Esophagus (tissue), 2 donors: ENCODE measurements around the gene GGA1. TPM values are rescaled to one million over a fixed set of nuclear protein-coding genes. Genes with fewer than 3 reads are reported as not detected.

Experiments used
- H3K27ac ChIP-seq, 2 donors: one replicate each; pipeline ENCODE4 v1.5.1; 2013; ENCODE audit warnings: low read depth in 2 of 2, mild to moderate bottlenecking in 2 of 2, inconsistent platforms in 1 of 2, low read length in 1 of 2, moderate library complexity in 1 of 2
- H3K27me3 ChIP-seq, 2 donors: one replicate each; pipeline ENCODE4 v1.6.1; 2013; ENCODE audit warnings: low read length in 2 of 2, control low read depth in 1 of 2, mild to moderate bottlenecking in 1 of 2; ENCODE audit not compliant: insufficient read depth in 2 of 2, control insufficient read depth in 1 of 2
- H3K36me3 ChIP-seq, 2 donors: one replicate each; pipeline ENCODE4 v1.6.1; 2013; ENCODE audit warnings: low read length in 1 of 2; ENCODE audit not compliant: control insufficient read depth in 2 of 2, insufficient read depth in 2 of 2
- H3K4me1 ChIP-seq, 2 donors: one replicate each; pipeline ENCODE4 v1.6.1; 2013; ENCODE audit warnings: low read length in 1 of 2; ENCODE audit not compliant: control insufficient read depth in 2 of 2, insufficient read depth in 2 of 2
- H3K4me3 ChIP-seq, 2 donors: one replicate each; pipeline ENCODE4 v1.5.1; 2013; ENCODE audit warnings: low read length in 2 of 2, mild to moderate bottlenecking in 2 of 2, low read depth in 1 of 2, moderate library complexity in 1 of 2
- H3K9me3 ChIP-seq, 2 donors: one replicate each; pipeline ENCODE4 v1.6.1; 2013; ENCODE audit warnings: mild to moderate bottlenecking in 2 of 2, low read depth in 1 of 2, low read length in 1 of 2, moderate library complexity in 1 of 2; ENCODE audit not compliant: control insufficient read depth in 2 of 2, insufficient read depth in 1 of 2
- WGBS, 2 donors: extraction: QIAGEN DNeasy Blood & Tissue Kit; methylation state at CpG; one replicate each; pipeline ENCODE4 v1.1.7; 2013; 5-methylcytosine and 5-hydroxymethylcytosine counted together
- polyA plus RNA-seq, 2 donors: library from polyadenylated mRNA; stranded (reverse); fragments of 200-250 nt; gene quantifications; one replicate each; pipeline ENCODE4 v1.2.3, GENCODE V29; 2013
- donor health status: healthy with polysubstance abuse.
- donor health status: Bipolar disorder and iron deficiency.

Gene GGA1
- polyA plus RNA-seq, 2 donors: 34.2 to 55.6 TPM

- no peaks in the 10 kb centered on the region for H3K27me3 ChIP-seq
- H3K36me3 ChIP-seq: peaks cover 5 to 25% of the 10 kb centered on the region in 2 donors
- H3K9me3 ChIP-seq: no peaks in the 10 kb centered on the region
- WGBS, 2 donors: 41 to 43% methylated on average over 7 of the region's 7 CpGs
- peak overlapping the region in 1 of 2 donors; percentile 11 for H3K4me3 ChIP-seq
- peaks cover 16 to 36% of the 10 kb centered on the region in 2 donors for H3K4me1 ChIP-seq
- peak overlapping the region; percentile 85 to 97 for H3K27ac ChIP-seq
Measured at GRCh38 chr22:37564111-37564711, 44.4 kb upstream of the GGA1 start.

GRCh38 chr22:37565830-37566229 lies 42.8 kb upstream of the GGA1 start:
- no peak overlapping the region for H3K4me3 ChIP-seq
- no peaks in the 10 kb centered on the region for H3K27me3 ChIP-seq
- H3K27ac ChIP-seq: peak overlapping the region in 1 of 2 donors; percentile 52
- no peaks in the 10 kb centered on the region for H3K9me3 ChIP-seq
- WGBS, 2 donors: 57 to 71% methylated on average over 17 of the region's 17 CpGs
- peaks cover 5 to 25% of the 10 kb centered on the region in 2 donors for H3K36me3 ChIP-seq
- H3K4me1 ChIP-seq: peaks cover 16 to 49% of the 10 kb centered on the region in 2 donors

- H3K9me3 ChIP-seq: no peaks in the 10 kb centered on the region
- H3K36me3 ChIP-seq: peaks cover 5 to 25% of the 10 kb centered on the region in 2 donors
- 61 to 65% methylated on average over 27 to 28 of the region's 28 CpGs for WGBS, 2 donors
- peak overlapping the region; percentile 35 to 79 for H3K27ac ChIP-seq
- no peaks in the 10 kb centered on the region for H3K27me3 ChIP-seq
- peaks cover 16 to 49% of the 10 kb centered on the region in 2 donors for H3K4me1 ChIP-seq
- H3K4me3 ChIP-seq: no peak overlapping the region
Measured at GRCh38 chr22:37566329-37566837, 42.3 kb upstream of the GGA1 start.

- 29 to 39% methylated on average over 16 of the region's 16 CpGs for WGBS, 2 donors
- H3K27me3 ChIP-seq: no peaks in the 10 kb centered on the region
- peaks cover 13 to 46% of the 10 kb centered on the region in 2 donors for H3K4me1 ChIP-seq
- no peaks in the 10 kb centered on the region for H3K9me3 ChIP-seq
- H3K4me3 ChIP-seq: no peak overlapping the region
- peak overlapping the region; percentile 42 to 79 for H3K27ac ChIP-seq
- H3K36me3 ChIP-seq: peaks cover 5 to 25% of the 10 kb centered on the region in 2 donors
Measured at GRCh38 chr22:37566903-37567798, 41.5 kb upstream of the GGA1 start.

- 86 to 90% methylated on average over 15 of the region's 15 CpGs for WGBS, 2 donors
- H3K9me3 ChIP-seq: no peaks in the 10 kb centered on the region
- H3K4me1 ChIP-seq: peaks cover 9 to 38% of the 10 kb centered on the region in 2 donors
- no peak overlapping the region for H3K27ac ChIP-seq
- peaks cover 5 to 25% of the 10 kb centered on the region in 2 donors for H3K36me3 ChIP-seq
- H3K4me3 ChIP-seq: no peak overlapping the region
- H3K27me3 ChIP-seq: no peaks in the 10 kb centered on the region
Measured at GRCh38 chr22:37568012-37568411, 40.6 kb upstream of the GGA1 start.

GRCh38 chr22:37568448-37569008 lies 40.1 kb upstream of the GGA1 start:
- H3K27ac ChIP-seq: no peak overlapping the region

GRCh38 chr22:37569009-37569920 lies 39.4 kb upstream of the GGA1 start:
- H3K4me1 ChIP-seq: peaks cover 7 to 28% of the 10 kb centered on the region in 2 donors
- H3K4me3 ChIP-seq: no peak overlapping the region
- H3K27me3 ChIP-seq: no peaks in the 10 kb centered on the region
- H3K27ac ChIP-seq: peak overlapping the region in 1 of 2 donors; percentile 43
- WGBS, 2 donors: 48 to 77% methylated on average over 21 of the region's 21 CpGs
- peaks cover 5 to 25% of the 10 kb centered on the region in 2 donors for H3K36me3 ChIP-seq
- H3K9me3 ChIP-seq: no peaks in the 10 kb centered on the region

More at GRCh38 chr22:37568448-37569008, 40.1 kb upstream of the GGA1 start:
- Histone ChIP-seq H3K4me1 (peaks cover 9 to 35% of the 10 kb centered on the region in 2 donors), H3K4me3 (no peak overlapping the region), H3K36me3 (peaks cover 5 to 25% of the 10 kb centered on the region in 2 donors), H3K27me3 (no peaks in the 10 kb centered on the region), H3K9me3 (no peaks in the 10 kb centered on the region)
- 73 to 87% methylated on average over 14 of the region's 14 CpGs for WGBS, 2 donors

- Histone ChIP-seq H3K36me3 (peaks cover 5 to 21% of the 10 kb centered on the region in 2 donors), H3K4me1 (peaks cover 6 to 24% of the 10 kb centered on the region in 2 donors), H3K4me3 (no peak overlapping the region), H3K27me3 (no peaks in the 10 kb centered on the region), H3K27ac (peak overlapping the region in 1 of 2 donors; percentile 54), H3K9me3 (no peaks in the 10 kb centered on the region)
- WGBS, 2 donors: 38 to 47% methylated on average over 9 of the region's 9 CpGs
Measured at GRCh38 chr22:37569921-37570660, 38.5 kb upstream of the GGA1 start.
